GM21737 (cell line): ENCODE measurements around the gene BABAM2.
A peak's percentile ranks its signal among the peaks of the same experiment; 100 is the strongest.
"Not testable (repeated sequence)": the region's sequence is repeated elsewhere in the genome, so short reads cannot be mapped to it uniquely, and the experiment has no call there.

ENCODE experiments used
- ATAC-seq: cut with Tn5 transposase; IDR thresholded peaks from one replicate; pipeline ENCODE4 v1.9.1; 2021; ENCODE audit warnings: mild to moderate bottlenecking, moderate library complexity; ENCODE audit not compliant: unreplicated experiment

The BABAM2 gene

DNA sequence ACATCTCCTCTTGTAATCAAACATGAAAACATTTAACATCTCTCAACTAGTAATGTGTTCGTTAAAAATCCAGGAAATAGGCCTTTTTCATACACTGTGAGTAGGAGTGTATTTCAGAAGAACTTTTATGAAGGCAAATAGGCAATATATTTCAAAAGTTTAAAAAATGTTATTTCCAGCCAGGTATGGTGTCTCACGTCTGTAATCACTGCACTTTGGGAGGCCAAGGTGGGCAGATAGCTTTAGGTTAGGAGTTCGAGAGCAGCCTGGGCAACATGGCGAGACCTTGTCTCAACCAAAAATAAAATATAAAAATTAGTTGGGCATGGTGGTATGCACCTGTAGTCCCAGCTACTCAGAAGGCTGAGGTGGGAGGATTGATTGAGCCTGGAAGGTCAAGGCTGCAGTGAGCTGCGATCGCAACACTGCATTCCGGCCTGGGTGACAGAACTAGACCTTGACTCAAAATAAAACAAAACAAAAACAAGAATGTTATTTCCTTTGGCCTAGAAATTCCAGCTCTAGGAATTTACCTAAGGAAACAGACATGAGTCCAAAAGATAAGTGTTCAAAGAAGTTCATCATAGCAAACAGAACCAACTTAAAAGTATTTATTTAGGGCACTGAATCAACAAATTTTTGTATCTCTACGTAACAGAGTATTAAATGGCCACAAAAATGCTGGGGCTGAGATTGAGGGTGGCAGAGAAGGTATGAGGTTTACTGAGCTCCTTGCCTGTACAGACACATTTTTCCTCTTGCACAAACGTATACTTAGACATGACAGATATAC lies 15.2 kb upstream of the BABAM2 start:
- ATAC-seq, result no peak

GRCh38 chr2:27878825-27879224 lies 11.7 kb upstream of the BABAM2 start:
- no peak for ATAC-seq

GRCh38 chr2:27881815-27882583 lies 8.5 kb upstream of the BABAM2 start:
- ATAC-seq, result not testable (repeated sequence)

DNA sequence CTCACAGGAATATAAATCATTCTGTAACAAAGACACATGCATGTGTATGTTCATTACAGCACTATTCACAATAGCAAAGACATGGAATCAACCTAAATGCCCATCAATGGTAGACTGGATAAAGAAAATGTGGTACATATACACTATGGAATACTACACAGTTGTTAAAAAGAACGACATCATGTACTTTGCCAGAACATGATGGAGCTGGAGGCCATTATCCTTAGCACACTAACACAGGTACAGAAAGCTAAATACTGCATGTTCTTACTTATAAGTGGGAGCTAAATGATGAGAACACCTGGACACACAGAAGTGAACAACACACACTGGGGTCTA lies 8.0 kb upstream of the BABAM2 start:
- ATAC-seq, result not testable (repeated sequence)

DNA sequence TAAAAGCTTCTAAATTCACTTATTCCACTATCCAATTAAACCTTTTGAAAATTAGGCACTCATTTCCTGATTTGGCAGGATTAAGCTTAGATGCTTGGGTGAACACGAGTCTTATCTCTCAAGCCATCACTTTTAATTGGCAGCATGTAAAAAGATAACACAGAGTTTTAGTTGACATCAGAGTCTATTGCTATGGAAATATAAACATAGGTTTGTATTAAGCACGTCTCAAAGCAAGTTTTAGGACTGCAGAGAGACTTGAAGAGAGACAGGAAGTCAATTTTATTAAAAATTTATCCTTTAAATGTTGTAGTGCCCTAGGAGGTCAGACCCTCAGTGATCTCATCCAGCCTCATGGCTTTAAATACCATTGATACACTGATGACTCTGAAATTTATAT lies 5.9 kb upstream of the BABAM2 start:
- ATAC-seq, result no peak

DNA sequence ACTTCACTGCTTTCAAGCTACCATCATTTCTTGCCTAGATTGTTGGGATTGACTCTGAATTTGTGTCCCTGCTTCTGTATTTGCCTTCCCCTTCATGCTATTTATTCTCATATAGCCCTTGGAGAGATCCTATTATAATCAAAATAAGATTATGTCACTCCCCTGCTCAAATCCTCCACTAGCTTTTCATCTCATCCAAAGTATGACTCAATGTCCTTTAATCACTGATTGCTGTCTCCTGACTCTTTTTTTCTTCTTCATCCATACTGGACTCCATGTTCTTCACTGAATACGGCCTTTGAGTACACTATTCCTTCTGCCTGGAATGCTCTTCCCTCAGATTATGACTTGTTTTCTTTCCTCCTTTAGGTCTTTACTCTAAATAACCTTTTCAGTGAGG lies 5.3 kb upstream of the BABAM2 start:
- no peak for ATAC-seq

- no peak for ATAC-seq
These were observed 4.9 kb upstream of the BABAM2 start for GRCh38 chr2:27885661-27886060.

DNA sequence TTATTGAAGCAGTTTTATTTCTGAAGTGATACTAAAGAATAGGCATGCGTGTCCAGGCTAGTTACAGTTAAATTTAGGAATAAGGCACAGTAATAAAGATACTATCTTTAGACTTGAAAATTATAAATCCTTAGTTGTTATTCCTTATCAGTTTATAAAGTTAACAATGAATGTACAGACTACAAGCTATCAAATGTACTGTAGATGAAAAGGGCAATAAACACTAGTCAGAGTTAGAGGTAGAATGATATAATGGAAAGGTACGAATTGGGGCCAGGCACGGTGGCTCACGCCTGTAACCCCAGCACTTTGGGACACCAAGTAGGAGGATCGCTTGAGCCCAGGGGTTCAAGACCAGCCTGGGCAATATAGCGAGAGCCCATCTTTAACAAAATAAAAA lies 4.2 kb upstream of the BABAM2 start:
- ATAC-seq, result no peak

DNA sequence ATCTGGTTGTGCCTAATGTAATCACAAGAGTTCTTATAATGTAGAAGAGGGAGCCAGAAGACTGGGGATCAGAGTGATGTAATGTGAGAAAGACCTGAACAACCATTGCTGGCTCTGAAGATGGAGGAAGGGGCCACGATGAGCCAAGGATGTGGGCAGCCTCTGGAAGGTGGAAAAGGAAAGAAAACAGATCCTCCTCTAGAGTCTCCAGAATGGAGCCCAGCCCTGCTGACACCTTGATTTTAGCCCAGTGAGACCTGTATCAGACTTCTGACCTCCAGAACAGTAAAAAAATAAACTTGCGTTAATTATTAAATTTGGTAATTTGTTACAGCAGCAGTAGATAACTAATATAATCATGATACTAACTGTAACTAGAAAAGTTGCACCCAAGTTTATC lies 3.4 kb upstream of the BABAM2 start:
- ATAC-seq, result no peak

- ATAC-seq, result no peak
These were observed 2.7 kb upstream of the BABAM2 start for GRCh38 chr2:27887830-27888229.

- ATAC-seq, result no peak
These were observed 1.7 kb upstream of the BABAM2 start for GRCh38 chr2:27888790-27889189.

DNA sequence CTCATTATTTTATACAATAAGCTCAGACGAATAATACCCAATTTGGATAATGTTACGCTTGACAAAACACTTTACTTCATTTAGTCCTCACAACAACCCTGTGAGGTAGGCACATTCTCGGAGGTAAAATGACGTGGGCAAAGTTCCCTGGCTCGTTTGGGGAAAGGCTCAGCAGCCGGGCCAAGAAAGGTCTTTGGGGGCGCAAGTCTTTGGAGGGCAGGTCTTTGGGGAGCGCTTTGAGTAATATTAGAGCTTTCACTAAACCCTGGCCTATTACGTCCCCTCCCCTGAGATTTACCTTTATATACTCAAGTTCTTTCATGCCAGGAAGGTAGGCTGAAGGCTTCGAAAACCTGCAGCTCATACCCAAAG lies 769 bp upstream of the BABAM2 start:
- ATAC-seq, result no peak

GRCh38 chr2:27890924-27891672 lies 569 bp downstream of the BABAM2 start:
- ATAC-seq, result peak; percentile 7

DNA sequence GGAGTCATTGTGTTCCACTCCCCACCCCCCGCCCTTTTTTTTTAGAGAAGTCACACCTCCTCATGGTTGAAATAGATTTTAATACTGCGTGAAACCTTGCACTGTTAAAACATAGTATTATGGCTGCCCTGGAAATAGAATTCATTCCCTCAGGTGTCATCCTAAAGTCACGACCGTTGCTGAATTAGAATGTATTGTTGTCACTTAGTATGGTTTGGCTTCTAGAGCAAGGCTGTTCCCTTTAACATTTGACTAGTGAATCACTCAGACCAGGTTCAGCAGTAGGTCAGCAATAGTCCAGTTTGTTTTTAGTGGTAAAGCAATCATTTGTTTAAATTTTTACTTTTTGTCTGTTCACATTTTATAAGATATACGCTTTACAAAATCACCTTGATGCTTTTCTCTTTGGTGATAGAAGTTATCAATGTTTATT lies 1.2 kb downstream of the BABAM2 start:
- no peak for ATAC-seq

- no peak for ATAC-seq
These were observed 2.5 kb downstream of the BABAM2 start for GRCh38 chr2:27893006-27893405.

- no peak for ATAC-seq
These were observed 7.2 kb downstream of the BABAM2 start for GRCh38 chr2:27897717-27898116.

DNA sequence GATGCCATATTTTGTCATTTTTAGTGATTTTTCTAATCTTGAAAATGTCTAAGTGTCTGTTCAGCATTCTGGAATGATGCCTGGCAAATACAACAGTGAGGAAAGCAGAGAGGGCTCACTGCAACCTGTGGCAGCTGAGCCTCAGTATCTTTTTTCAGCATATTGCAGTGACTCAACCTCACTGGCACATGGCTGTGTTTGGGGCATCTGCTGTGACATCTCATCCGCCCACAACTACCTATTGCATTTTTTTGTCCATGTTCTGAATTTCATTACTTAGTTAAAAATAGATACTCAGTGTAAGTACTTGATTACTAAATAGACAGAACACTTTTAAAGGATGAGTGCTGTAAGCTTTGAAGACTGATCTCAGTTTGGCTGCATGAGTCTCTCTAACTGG lies 10.7 kb downstream of the BABAM2 start:
- no peak for ATAC-seq

- ATAC-seq, result no peak
These were observed 11.6 kb downstream of the BABAM2 start for GRCh38 chr2:27902098-27902497.

DNA sequence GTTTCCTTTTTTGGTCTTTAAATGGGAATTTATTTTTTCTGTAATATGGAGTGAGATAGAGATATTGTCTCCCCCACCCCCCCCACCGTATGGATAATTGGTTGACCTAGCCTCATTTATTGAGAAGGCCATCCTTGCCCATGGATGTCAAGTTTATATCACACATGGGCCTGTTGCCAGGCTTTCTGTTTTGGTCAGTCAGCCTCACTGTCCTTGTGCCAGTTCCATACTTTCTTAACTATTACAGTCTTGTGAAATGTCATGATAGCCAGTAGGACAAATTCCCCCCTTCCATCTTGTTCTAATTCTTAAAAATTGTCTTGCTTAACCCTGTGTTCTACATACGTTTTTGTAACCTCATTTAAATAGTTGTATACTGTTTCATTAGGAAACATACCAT lies 12.5 kb downstream of the BABAM2 start:
- no peak for ATAC-seq

- ATAC-seq, result no peak
These were observed 13.3 kb downstream of the BABAM2 start for GRCh38 chr2:27903649-27904404.

DNA sequence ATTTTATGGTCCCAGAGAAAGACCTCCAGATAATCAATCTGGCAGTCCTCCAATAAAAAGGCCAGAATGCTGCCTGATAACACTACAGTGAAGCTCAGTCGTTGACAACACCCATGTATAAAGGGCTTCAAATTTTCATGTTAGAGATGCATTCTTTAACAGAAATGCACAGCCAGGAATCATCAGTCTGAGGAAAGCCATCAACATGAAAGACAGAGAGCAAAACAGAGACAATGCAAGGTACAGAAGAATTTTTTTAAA lies 13.8 kb downstream of the BABAM2 start:
- ATAC-seq, result no peak
